ENCODE results near the gene ZMYND10.
"Not testable (repeated sequence)": the region's sequence is repeated elsewhere in the genome, so short reads cannot be mapped to it uniquely, and the experiment has no call there.

Gene ZMYND10

GRCh38 chr3:50314342-50314741 is 31.2 kb downstream of the ZMYND10 start:
- TF ChIP-seq ESRRG (CRISPR knock-in tag; IDR thresholded peaks at IDR 0.05) (no peak), TSHZ2 (CRISPR knock-in tag; IDR thresholded peaks at IDR 0.05) (no peak), ZNF70 (CRISPR knock-in tag; IDR thresholded peaks at IDR 0.05) (no peak), SNAI2 (CRISPR knock-in tag; IDR thresholded peaks at IDR 0.05) (no peak), CSRNP3 (CRISPR knock-in tag; IDR thresholded peaks at IDR 0.05) (no peak), ZNF8 (CRISPR knock-in tag; IDR thresholded peaks at IDR 0.05) (no peak), BACH2 (CRISPR knock-in tag; IDR thresholded peaks at IDR 0.05; ENCODE audit: borderline replicate concordance) (no peak), ARNTL (CRISPR knock-in tag; IDR thresholded peaks at IDR 0.05; ENCODE audit: borderline replicate concordance, low read depth) (no peak), ZNF565 (CRISPR knock-in tag; conservative IDR thresholded peaks at IDR 0.05; ENCODE audit: low read depth) (no peak)
- no peak for ATAC-seq

- ATAC-seq, result not testable (repeated sequence)
These were observed 33.5 kb downstream of the ZMYND10 start for GRCh38 chr3:50312041-50312440.

- no peak for ATAC-seq
These were observed 40.9 kb downstream of the ZMYND10 start for GRCh38 chr3:50304601-50305000.

More at GRCh38 chr3:50304601-50305000, 40.9 kb downstream of the ZMYND10 start:
- TF ChIP-seq CSRNP3 (CRISPR knock-in tag; IDR thresholded peaks at IDR 0.05) (no peak), RARB (CRISPR knock-in tag; IDR thresholded peaks at IDR 0.05) (no peak), POU6F1 (CRISPR knock-in tag; IDR thresholded peaks at IDR 0.05; ENCODE audit: borderline replicate concordance, low read depth) (no peak), ZFP3 (CRISPR knock-in tag; IDR thresholded peaks at IDR 0.05) (no peak), ZNF70 (CRISPR knock-in tag; IDR thresholded peaks at IDR 0.05) (no peak), OSR1 (CRISPR knock-in tag; IDR thresholded peaks at IDR 0.05) (no peak), TOX (CRISPR knock-in tag; IDR thresholded peaks at IDR 0.05; ENCODE audit: borderline replicate concordance) (no peak), SNAI2 (CRISPR knock-in tag; IDR thresholded peaks at IDR 0.05) (no peak), PATZ1 (CRISPR knock-in tag; IDR thresholded peaks at IDR 0.05; ENCODE audit: borderline replicate concordance) (no peak), PPARA (CRISPR knock-in tag; IDR thresholded peaks at IDR 0.05; ENCODE audit: borderline replicate concordance) (no peak), ARNTL (CRISPR knock-in tag; IDR thresholded peaks at IDR 0.05; ENCODE audit: borderline replicate concordance, low read depth) (no peak), ZC3H10 (CRISPR knock-in tag; IDR thresholded peaks at IDR 0.05) (no peak), ZFP30 (CRISPR knock-in tag; IDR thresholded peaks at IDR 0.05) (no peak), ISL1 (CRISPR knock-in tag; IDR thresholded peaks at IDR 0.05) (no peak), ESRRG (CRISPR knock-in tag; IDR thresholded peaks at IDR 0.05) (no peak), ZNF8 (CRISPR knock-in tag; IDR thresholded peaks at IDR 0.05) (no peak), TSHZ2 (CRISPR knock-in tag; IDR thresholded peaks at IDR 0.05) (no peak)
